GM12891 (cell line): ENCODE results near the gene ELFN1.

Experiments used
- POLR2A ChIP-seq: IDR thresholded peaks from 2 replicates; pipeline ENCODE4 v1.6.1; 2011; ENCODE audit warnings: low read depth, low read length, control low read depth
- POLR2AphosphoS5 ChIP-seq: IDR thresholded peaks from 2 replicates; pipeline ENCODE4 v1.6.1; 2011; ENCODE audit warnings: low read depth, low read length, control low read depth
- POU2F2 ChIP-seq: IDR thresholded peaks from 2 replicates; pipeline ENCODE4 v1.6.1; 2011; ENCODE audit warnings: low read depth, mild to moderate bottlenecking, control low read depth, low read length, moderate library complexity
- TAF1 ChIP-seq: IDR thresholded peaks from 2 replicates; pipeline ENCODE4 v1.6.1; 2011; ENCODE audit warnings: low read depth, low read length, control low read depth

DNA sequence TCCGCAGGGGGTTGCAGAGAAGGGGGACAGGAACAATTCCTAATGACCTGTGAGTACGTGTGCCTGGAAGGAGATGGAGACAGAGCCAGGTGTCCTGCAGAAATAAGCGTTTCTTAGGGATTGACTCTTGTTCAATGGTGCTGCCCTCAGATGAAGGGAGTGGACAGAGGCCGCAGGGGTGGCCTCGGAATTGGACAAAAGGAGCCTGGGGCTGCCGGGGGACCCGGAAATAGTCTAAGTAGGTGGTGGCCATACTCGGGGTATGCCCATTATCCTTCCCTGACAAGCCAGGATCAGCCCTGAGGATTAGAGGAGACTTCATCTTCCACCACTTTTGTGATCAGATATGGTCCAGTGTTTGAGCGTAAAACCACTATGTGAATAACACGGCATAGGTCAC lies 39.2 kb downstream of the ELFN1 start:
- TF ChIP-seq POLR2A (no peak), POLR2AphosphoS5 (no peak), TAF1 (no peak), POU2F2 (no peak)
